ENCODE results near the gene LARP1. TPM values are rescaled to one million over a fixed set of nuclear protein-coding genes. Genes with fewer than 3 reads are reported as not detected.
A peak's percentile ranks its signal among the peaks of the same experiment; 100 is the strongest.

LARP1 gene
- total and polyA plus RNA-seq, 2 experiments from 2014 or later, result 133 to 302 TPM

GRCh38 chr5:154811653-154812465 lies 56.7 kb downstream of the LARP1 start:
- H3K27ac Mint-ChIP-seq, result peak overlapping the region; percentile 64; the same call in 1 of the 2 replicates

GRCh38 chr5:154813158-154813557 lies 58.0 kb downstream of the LARP1 start:
- Mint-ChIP-seq H3K27me3 (ENCODE audit: insufficient read depth, low read depth, poor library complexity) (peaks cover 20% of the 10 kb centered on the region), H3K4me3 (no peak overlapping the region), H3K9me3 (no peaks in the 10 kb centered on the region), H3K27ac (no peak overlapping the region), H3K4me1 (peaks cover 8% of the 10 kb centered on the region; the same call in 1 of the 3 replicates), H3K36me3 (ENCODE audit: low read depth) (peaks cover 98% of the 10 kb centered on the region)
- no peaks in the 10 kb centered on the region for H3K9me2 ChIP-seq (ENCODE audit: insufficient read depth)
- no peaks in the 10 kb centered on the region for H3K27me3 ChIP-seq (ENCODE audit: insufficient read depth)
- H3K4me1 ChIP-seq (ENCODE audit: insufficient read depth), result no peaks in the 10 kb centered on the region
- TF ChIP-seq CREB1 (CRISPR knock-in tag; IDR thresholded peaks at IDR 0.05; ENCODE audit: low read depth) (no peak), CTCF (conservative IDR thresholded peaks at IDR 0.05; ENCODE audit: low read depth in 2 of 2) (no peak)
- no peak for ATAC-seq
- no peak for DNase-seq (ENCODE audit: low spot score)
- H3F3A ChIP-seq (replicated peaks; ENCODE audit: low read depth), result peaks cover 41% of the 10 kb centered on the region
- no peak overlapping the region for H2AFZ ChIP-seq
- no peak overlapping the region for H3K4me3 ChIP-seq
- peaks cover 20% of the 10 kb centered on the region; the same call in 1 of the 2 replicates for H3K79me2 ChIP-seq (replicated peaks; ENCODE audit: insufficient read depth)
- peaks cover 37% of the 10 kb centered on the region for H4K20me1 ChIP-seq (replicated peaks; ENCODE audit: insufficient read depth)
- no peak overlapping the region for H3K27ac ChIP-seq (ENCODE audit: low read depth)
- H3K36me3 ChIP-seq (ENCODE audit: insufficient read depth), result peaks cover 82% of the 10 kb centered on the region
- H3K4me2 ChIP-seq, result no peak overlapping the region

More at GRCh38 chr5:154811653-154812465, 56.7 kb downstream of the LARP1 start:
- Histone ChIP-seq H2AFZ (no peak overlapping the region), H3K9me2 (ENCODE audit: insufficient read depth) (no peaks in the 10 kb centered on the region), H3K27ac (ENCODE audit: low read depth) (peak overlapping the region; percentile 90; the same call in 1 of the 2 replicates), H3K4me2 (no peak overlapping the region), H4K20me1 (replicated peaks; ENCODE audit: insufficient read depth) (peaks cover 33% of the 10 kb centered on the region), H3K36me3 (ENCODE audit: insufficient read depth) (peaks cover 84% of the 10 kb centered on the region), H3K27me3 (ENCODE audit: insufficient read depth) (no peaks in the 10 kb centered on the region), H3K4me1 (ENCODE audit: insufficient read depth) (no peaks in the 10 kb centered on the region), H3F3A (replicated peaks; ENCODE audit: low read depth) (peaks cover 46% of the 10 kb centered on the region), H3K4me3 (no peak overlapping the region), H3K79me2 (replicated peaks; ENCODE audit: insufficient read depth) (peaks cover 25% of the 10 kb centered on the region; the same call in 1 of the 2 replicates)
- Mint-ChIP-seq H3K27me3 (ENCODE audit: insufficient read depth, low read depth, poor library complexity) (peaks cover 18% of the 10 kb centered on the region), H3K4me3 (no peak overlapping the region), H3K4me1 (peaks cover 4% of the 10 kb centered on the region; the same call in 1 of the 3 replicates), H3K36me3 (ENCODE audit: low read depth) (peaks cover 95% of the 10 kb centered on the region), H3K9me3 (no peaks in the 10 kb centered on the region)
- ATAC-seq, result peak; percentile 70
- TF ChIP-seq CTCF (conservative IDR thresholded peaks at IDR 0.05; ENCODE audit: low read depth in 2 of 2), result peak; percentile 82 to 97
- TF ChIP-seq POLR2AphosphoS5 (IDR thresholded peaks at IDR 0.05; ENCODE audit: low read depth), result no peak
- DNase-seq (ENCODE audit: low spot score), result peak; percentile 67

Data from GM23338 (cell line).